Measurements from ENCODE around the gene PDSS2.

Gene PDSS2

DNA sequence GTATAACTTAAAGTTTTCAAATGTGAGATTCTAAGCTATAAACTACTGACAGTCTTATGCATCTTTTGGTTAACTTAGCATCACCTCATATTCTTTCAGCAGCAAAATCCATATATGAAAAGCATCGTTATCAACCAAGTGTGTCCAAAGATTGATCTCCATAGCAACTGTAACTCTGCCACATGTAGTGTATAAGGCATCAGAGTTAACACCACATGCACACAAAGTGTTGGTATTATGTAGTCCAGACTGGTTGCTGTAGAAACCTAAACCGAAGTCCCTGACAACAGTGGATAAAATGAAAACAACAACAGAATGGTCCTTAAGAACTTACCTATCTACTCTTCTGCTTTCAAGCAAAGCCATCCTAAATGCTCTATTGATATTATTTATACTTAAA is 39.6 kb downstream of the PDSS2 start:
- in situ Hi-C loops (cut with MboI; ENCODE audit: low sequenced_read_pairs): no loop called here

DNA sequence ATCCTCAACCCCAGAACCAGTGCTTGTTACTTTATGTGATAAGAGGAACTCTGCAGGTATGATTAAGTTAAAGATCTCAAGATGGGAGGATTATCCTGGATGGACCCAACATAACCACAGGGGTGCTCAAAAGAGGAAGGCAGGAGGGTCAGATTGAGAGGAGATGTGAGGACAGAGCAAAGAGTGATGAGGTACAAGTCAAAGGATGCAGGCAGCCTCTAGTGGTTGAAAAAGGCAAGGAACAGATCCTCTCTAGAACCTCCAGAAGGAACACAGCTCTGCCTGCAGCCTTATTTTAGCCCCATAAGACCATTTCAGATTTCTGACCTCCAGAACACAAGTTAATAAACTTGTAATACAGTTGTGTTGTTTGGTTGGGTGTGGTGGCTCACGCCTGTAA is 41.2 kb downstream of the PDSS2 start:
- in situ Hi-C loops (cut with MboI; ENCODE audit: low sequenced_read_pairs): no loop called here

DNA sequence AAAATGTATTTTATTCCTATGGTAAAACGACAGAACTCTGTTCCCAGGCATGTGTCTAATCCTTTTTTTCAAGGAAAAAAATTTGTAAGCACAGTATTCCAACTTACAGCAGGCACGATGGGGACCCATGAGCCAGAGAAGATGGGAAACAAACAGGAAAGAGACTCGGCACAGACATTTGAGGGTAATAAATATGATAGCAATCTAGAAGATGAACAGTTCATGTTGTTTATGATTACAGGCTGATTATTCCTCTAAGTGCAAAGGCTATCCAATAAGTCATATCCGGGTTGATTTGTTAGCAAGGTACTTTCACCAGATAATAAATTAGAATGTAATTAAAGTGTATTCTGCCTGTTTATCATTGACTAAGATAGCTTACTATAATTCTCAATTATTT is 43.2 kb downstream of the PDSS2 start:
- in situ Hi-C loops (cut with MboI; ENCODE audit: low sequenced_read_pairs): no loop called here

DNA sequence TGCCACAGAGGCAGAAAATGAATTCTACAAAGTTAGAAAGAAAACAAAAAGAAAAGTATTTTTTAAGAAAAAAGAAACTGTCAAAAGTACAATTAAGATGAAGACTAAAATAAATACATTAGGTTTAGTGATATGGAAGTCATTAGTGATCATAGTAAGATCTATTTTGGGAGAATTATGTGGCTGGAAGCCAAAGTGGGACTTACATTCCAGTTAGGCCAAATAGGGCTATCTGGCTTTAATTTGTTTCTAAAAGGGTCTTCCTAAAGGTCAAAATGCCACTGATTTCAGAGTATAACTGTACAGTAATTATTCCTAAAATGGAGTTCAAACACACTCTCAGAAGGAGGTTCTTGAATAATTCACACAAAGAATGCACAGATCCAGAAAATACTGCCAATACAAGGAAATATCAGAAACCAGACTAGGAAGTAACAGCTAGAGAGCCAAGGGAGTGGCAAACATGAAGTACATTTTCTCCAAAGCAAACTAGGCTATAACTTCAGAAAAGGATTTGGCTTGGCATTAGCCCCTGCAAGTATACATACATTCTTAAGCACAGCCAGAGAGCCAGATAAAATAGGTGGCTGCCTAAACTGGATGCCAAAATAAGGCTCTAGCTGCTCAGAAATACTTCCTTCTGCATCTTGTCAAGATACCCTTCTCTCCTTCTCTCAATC is 45.3 kb downstream of the PDSS2 start:
- in situ Hi-C loops (cut with MboI; ENCODE audit: low sequenced_read_pairs): no loop called here

DNA sequence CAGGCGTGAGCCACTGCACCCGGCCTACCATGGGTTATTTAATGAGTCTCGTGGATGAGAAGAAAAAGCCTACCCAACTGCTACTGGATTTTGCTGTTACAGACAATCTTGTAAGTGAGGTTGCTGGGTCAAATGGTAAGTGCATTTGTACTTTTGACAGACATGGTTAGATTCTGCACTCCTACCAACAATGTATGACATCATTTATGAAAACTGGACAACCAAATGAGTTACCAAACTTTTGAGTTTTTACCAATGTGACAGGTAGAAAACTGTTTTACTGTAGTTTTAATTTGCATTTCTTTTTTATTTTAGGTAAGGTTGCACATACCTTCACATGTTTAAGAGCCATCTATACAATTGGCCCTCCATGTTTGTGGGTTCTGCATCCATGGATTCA is 48.2 kb downstream of the PDSS2 start:
- in situ Hi-C loops (cut with MboI; ENCODE audit: low sequenced_read_pairs): no loop called here

DNA sequence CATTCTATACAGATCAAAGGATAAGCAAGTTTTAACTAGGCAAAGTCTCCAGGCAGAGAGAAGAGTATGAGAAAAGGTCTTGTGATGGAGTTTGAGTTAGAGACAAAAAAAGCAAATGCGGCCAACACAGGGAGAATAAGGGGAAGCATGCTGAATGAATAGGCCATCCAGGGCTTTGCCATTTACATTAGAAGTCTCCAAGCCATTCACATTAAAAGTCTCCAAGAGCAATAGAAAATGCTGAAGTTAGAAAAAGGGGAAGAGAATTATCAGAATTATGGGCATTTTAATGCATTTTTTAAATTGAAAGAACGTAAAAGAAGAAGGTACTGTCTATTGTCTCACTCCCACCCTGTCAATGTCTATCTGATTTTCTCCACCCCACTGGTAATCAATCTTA is 49.4 kb downstream of the PDSS2 start:
- in situ Hi-C loops (cut with MboI; ENCODE audit: low sequenced_read_pairs): no loop called here

DNA sequence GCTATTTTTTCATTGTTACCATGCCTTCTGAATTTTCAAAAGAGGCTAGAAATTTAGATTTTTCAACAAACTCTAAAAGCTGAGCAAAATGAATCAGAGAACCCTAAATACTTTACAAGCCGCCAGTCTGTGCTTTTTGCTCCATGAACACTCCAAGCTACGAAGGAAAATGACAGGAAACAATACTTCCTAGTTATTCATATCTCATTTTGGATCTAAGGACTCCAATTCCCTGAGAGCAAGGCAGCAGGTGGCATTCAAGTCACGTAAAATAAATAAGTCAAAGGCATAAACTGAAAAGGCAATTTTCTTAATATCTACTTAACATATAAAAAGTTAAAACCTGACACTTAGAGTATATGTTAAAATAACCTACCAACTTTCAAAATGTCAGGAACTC is 50.6 kb downstream of the PDSS2 start:
- in situ Hi-C loops (cut with MboI; ENCODE audit: low sequenced_read_pairs): no loop called here

DNA sequence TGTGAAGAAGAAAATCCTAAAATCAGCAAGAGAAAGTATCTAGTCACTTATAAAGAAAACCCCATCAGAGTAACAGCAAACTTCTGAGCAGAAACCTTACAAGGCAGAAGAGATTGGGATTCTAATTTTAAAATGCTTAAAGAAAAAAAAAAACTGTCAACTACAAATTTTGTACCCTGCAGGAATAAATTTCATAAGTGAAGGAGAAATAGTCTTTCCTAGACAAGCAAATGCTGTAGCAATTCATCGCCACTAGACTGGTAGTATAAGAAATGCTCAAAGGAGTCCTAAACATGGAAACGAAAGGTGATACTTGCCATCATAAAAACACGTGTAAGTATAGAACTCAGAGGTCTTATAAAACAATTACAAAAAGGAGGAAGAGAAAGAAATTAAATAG is 54.4 kb downstream of the PDSS2 start:
- in situ Hi-C loops (cut with MboI; ENCODE audit: low sequenced_read_pairs): no loop called here

DNA sequence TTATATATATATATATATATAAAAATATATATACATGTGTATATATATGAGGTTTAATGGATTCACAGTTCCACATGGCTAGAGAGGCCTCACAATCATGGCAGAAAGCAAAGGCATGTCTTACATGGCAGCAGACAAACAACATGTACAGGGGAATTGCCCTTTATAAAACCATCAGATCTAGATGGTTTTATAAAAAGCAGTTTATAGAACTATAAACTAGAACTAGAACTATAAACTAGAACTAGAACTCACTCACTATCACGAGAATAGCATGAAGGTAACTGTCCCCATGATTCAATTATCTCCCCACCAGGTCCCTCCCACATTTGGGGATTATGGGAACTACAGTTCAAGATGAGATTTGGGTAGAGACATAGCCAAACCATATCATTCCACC is 56.8 kb downstream of the PDSS2 start:
- in situ Hi-C loops (cut with MboI; ENCODE audit: low sequenced_read_pairs): no loop called here

DNA sequence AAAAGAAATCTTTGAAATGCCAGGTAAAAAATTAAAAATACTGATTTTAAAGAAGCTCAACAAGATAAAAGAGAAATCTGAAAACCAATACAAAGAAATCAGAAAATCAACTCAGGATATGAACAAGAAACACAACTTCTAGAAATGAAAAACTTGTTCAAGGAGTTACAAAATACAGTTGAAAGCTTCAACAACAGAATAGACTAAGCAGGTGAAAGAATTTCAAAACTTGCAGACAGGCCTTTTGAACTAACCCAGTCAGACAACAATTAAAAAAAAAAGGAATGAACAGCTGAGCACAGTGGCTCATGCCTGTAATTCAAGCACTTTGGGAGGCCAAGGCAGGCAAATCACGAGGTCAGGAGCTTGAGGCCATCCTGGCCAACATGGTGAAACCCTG is 57.8 kb downstream of the PDSS2 start:
- in situ Hi-C loops (cut with MboI; ENCODE audit: low sequenced_read_pairs): no loop called here

DNA sequence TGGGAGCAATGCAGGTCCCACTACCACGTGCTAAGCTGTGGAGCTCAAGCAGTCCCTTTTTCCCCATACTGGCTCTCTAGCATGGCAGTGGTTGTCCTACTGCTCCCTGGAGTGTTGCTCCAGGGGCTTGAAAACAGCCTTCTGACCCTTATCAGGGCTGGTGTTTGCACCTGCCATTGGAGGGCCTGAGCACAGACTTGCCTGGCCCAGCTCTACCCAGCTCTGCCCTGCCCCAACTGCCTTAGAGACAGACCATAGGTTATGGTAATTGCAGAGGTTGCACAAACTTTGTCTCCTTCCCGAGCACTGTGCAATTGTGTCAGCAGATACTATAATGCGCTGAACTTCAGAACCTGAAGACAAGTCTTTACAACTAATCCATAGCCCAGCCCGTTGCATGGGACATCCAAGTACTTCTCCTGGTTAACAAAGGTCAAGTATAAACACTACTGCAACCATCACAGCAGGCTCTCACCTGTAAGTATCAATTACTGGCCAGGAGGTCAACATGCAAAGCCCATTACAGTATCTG is 58.7 kb downstream of the PDSS2 start:
- in situ Hi-C loops (cut with MboI; ENCODE audit: low sequenced_read_pairs): no loop called here

DNA sequence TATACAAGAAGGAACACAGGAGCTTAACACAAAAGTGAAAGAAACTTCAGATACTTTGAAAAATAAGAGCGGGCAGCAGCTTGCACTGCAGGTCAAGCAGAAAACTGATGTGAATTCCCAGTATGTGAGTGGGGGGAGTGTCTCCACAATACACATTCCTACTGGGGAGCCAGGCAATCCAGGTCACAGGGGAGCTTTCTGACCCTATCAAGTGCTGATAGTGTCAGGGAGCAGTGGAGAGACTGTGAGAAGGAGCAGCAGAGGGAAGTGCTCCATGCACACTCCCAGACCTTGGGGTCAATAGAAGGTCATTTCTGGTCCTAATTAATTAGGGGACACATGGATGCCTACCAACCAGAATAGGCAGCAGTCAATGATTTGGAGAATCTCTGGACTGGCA is 59.4 kb downstream of the PDSS2 start:
- in situ Hi-C loops (cut with MboI; ENCODE audit: low sequenced_read_pairs): no loop called here

DNA sequence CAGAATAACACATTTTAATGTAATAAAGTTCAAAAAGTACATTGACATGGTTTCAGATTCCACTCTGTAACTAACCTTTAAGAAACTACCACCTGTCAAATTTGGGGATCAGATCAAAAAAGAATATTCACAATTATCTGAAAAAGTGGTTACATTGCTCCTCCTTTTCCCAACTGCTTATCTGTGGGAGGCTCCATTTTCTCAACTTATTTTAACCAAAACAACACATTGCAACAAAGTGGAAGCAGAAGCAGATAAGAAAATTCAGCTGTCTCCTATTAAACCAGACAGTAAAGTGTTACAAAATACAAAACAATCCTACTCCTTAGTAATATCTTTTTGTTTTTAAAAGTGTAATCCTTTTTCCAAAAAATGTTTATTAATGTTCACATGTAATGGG is 61.4 kb downstream of the PDSS2 start:
- in situ Hi-C loops (cut with MboI; ENCODE audit: low sequenced_read_pairs): no loop called here

DNA sequence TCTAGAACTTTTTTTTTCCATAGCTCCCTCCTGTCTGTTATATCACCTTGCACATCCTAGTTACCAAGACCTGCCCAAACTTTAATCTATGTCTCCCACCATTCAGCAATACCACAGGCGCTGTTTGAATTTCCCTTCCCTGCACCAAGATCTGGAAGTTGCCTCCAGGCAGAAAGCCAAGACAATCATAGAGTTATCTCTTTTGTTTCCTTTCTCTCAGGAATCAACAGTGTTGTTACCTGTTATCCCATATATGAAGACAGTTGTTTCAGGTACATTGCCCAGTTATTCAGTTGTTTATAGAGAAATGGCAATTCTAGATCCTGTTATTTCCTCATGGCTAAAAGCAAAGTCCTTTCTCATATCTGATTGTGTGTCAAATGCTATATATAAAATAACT is 63.2 kb downstream of the PDSS2 start:
- in situ Hi-C loops (cut with MboI; ENCODE audit: low sequenced_read_pairs): no loop called here

DNA sequence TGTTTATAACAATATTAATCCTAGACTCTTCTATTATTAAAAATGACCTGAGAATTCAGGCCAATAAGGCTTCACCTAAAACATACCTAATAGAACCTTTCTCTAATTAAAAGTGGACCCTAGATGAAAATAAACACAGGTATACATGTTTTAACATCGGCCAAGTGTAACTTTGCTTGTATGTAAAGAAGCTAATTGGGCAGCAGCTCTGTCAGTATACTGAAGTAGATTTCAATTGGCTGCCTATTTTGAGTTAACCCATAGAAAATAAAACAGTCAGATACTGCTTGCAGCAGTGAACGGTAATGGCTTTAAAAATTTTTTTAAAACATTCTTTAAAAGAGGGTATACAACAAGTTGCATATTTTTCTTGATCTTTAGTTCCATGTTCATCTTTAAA is 67.3 kb downstream of the PDSS2 start:
- in situ Hi-C loops (cut with MboI; ENCODE audit: low sequenced_read_pairs): no loop called here

DNA sequence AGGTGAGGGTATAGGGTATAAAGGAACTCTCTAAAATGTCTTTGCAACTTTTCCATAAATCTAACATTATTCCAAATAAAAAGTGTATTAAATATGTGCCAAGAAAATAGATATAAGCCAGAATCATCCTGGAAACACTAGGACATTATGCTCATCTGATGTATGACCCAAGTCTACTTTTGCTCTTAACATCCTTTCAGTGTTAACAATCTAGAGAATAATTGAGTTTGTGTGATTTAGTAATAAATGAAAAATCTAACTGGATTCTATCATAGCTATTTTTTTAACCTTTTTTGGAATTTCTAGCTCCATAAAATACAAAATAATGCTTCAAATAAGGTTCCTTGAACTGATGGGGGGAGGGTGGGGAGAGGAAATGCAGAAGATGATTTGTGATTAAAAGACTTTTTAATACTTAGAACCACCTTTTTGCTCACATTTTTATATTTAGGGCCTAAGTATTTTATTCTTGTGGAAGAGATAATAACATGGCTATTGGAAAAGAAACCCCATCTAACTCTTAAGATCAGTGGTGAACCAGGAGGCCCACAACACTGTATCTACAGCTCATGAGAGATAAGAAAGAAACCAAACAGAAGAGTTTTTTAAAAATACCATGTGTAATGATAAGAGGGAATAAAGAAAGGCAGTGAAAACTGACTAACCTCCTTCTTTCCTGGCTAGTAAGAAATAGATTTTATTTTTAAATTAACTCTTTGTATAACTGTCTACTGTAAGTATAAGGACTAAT is 68.5 kb downstream of the PDSS2 start:
- in situ Hi-C loops (cut with MboI; ENCODE audit: low sequenced_read_pairs): no loop called here

DNA sequence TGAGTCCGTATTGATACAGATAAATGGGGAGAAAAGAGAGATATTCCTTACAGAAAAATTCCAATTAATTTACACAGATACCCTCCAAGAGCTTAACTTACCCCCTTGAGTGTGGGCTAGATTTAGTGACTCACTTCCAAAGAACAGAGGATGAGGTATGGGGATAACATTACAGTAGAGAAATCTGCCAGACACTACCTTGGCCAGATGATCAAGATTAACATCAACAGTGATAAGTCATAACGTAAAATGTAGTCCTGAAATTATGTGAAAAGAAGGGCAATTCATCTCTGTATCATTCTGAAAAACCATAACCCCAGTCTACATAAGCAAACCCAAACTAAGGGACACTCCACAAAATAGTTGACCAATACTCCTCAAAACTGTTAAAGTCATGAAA is 69.3 kb downstream of the PDSS2 start:
- in situ Hi-C loops (cut with MboI; ENCODE audit: low sequenced_read_pairs): no loop called here

DNA sequence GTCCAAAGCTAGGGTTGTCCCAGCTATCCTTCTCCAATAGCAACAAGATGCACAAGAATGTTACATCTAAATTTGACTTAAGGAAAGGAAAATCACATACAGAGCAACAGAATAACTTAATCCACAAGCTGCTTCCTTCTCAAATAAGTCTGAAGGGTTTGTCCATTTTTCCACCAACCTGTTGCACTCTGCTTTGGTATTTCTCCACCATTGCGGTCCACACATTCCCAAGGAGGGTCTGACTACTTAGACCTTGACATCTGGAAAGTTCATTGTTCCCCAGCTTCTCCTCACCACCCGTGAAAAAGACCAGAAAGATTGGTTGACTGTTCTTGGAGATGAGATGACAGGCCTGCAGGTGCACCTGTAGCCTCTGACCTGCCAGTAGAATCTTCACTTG is 72.5 kb downstream of the PDSS2 start:
- in situ Hi-C loops (cut with MboI; ENCODE audit: low sequenced_read_pairs): no loop called here

DNA sequence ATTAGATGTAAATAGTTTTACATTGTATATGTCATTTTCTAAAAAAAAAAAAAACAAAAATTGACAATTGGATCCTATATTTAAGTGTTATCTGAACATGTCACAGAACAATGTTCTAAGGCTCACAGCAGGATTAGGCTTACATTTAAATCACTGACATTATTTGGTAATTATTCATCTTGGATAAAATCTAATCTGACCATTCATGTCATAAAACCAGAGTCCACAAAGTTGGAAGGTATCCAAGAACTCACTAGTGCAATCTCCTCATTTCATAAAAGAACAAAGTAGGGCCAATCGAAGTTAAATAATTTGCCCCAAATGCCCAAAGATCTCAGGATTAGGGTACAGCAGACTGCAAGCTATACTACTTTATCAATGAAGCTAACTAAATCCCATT is 73.0 kb downstream of the PDSS2 start:
- in situ Hi-C loops (cut with MboI; ENCODE audit: low sequenced_read_pairs): no loop called here

DNA sequence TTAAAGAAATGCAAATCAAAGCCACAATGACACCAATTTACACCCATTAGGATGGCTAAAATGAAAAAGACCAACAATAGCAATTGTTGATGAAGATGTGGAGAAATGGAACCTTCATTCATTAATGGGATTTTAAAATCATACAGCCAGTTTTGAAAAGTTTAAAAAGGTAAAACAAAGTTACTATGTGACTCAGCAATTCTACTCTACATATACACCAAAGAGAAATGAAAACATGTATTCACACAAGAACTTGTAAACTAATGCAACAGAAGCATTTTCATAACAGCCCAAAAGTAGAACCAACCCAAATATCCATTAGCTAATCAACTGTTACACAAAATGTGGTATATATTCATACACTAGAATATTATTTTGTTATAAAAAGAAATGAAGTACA is 75.7 kb downstream of the PDSS2 start:
- in situ Hi-C loops (cut with MboI; ENCODE audit: low sequenced_read_pairs): no loop called here

DNA sequence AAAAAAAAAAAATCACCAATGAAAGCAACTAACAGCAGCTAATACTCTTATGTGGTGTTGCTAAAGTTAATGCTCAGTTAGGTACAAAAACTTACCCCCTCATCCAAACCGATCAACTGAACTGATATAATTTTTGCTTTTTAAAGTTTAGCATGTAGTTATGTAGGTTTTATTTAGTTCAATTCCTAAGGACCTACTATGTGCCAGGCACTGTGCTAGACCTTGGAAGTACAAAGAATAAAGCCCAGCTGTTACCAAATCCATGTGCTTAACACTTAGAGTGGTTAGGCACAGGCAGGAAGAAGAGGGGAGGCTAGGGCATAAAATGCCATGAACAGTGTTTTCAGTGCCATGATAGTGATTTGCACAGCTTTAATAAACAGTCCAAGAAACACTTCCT is 85.1 kb downstream of the PDSS2 start:
- in situ Hi-C loops (cut with MboI; ENCODE audit: low sequenced_read_pairs): no loop called here

DNA sequence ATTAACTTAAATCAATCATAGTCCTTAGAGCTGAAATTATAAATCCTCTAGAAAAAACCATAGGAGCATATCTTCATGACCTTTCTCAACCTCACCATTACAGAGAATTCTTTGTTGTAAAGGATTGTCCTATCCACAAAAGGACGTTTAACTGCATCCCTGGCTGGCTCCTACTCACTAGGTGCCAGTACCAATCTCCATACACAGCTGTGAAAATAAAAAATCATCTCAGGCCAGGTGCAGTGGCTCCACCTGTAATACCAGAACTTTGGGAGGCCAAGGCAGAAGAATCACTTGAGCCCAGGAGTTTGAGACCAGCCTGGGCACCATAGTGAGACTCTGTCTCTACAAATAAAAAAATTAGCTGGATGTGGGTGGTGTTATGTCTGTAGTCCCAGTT is 89.9 kb downstream of the PDSS2 start:
- in situ Hi-C loops (cut with MboI; ENCODE audit: low sequenced_read_pairs): no loop called here

DNA sequence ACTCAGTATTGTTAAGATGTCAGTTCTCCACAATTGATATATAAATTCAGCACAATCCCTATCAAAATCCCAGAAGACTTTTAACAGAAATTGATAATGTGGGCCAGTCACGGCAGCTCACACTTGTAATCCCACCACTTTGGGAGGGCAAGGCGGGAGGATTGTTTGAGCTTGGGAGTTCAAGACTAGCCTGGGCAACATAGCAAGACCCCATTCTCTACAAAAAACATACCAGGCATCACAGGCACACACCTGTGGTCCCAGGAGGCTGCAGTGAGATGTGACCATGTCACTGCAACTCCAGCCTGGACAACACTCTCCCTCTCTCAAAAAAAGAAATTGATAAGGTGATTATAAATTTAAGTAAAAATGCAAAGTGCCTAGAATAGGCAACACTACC is 90.9 kb downstream of the PDSS2 start:
- in situ Hi-C loops (cut with MboI; ENCODE audit: low sequenced_read_pairs): no loop called here
